Loucy (cell line): ENCODE data around the gene BCAP29.

ENCODE experiments used
- H2AFZ ChIP-seq: fragments of 200-600 bp; sonication (generic); 2 replicates; pipeline ENCODE4 v1.6.0; 2016; ENCODE audit warnings: antibody characterized with exemption, mild to moderate bottlenecking, low read length, moderate library complexity
- H3F3A ChIP-seq: fragments of 200-600 bp; 2 replicates; pipeline ENCODE4 v1.6.0; 2016; ENCODE audit warnings: antibody characterized with exemption, low read depth, mild to moderate bottlenecking
- H3K27me3 ChIP-seq: fragments of 200-600 bp; sonication (generic); 2 replicates; pipeline ENCODE4 v1.6.1; 2014; ENCODE audit warnings: low read length, mild to moderate bottlenecking; ENCODE audit not compliant: insufficient read depth, poor library complexity, severe bottlenecking
- H3K36me3 ChIP-seq: fragments of 200-600 bp; sonication (generic); 2 replicates; pipeline ENCODE4 v1.6.1; 2016; ENCODE audit warnings: low read length; ENCODE audit not compliant: insufficient read depth
- H3K4me1 ChIP-seq: fragments of 200-600 bp; sonication (generic); 2 replicates; pipeline ENCODE4 v1.5.1; 2014; ENCODE audit warnings: low read length, mild to moderate bottlenecking; ENCODE audit not compliant: insufficient read depth, poor library complexity, severe bottlenecking
- H3K4me2 ChIP-seq: fragments of 200-600 bp; sonication (generic); 2 replicates; pipeline ENCODE4 v1.6.0; 2014; ENCODE audit warnings: antibody characterized with exemption, low read length, low read depth, mild to moderate bottlenecking; ENCODE audit not compliant: poor library complexity, severe bottlenecking
- H3K4me3 ChIP-seq: fragments of 200-600 bp; sonication (generic); 2 replicates; pipeline ENCODE4 v1.5.1; 2014; ENCODE audit warnings: low read length, mild to moderate bottlenecking, mixed read lengths; ENCODE audit not compliant: poor library complexity, severe bottlenecking
- H3K79me2 ChIP-seq: fragments of 200-600 bp; sonication (generic); 2 replicates; pipeline ENCODE4 v1.6.1; 2014; ENCODE audit warnings: low read length; ENCODE audit not compliant: insufficient read depth
- H3K9ac ChIP-seq: fragments of 200-600 bp; sonication (generic); 2 replicates; pipeline ENCODE4 v1.6.0; 2014; ENCODE audit warnings: mild to moderate bottlenecking, low read depth, low read length, moderate library complexity; ENCODE audit not compliant: poor library complexity, severe bottlenecking
- H3K9me2 ChIP-seq: fragments of 200-600 bp; sonication (generic); replicated peaks from 2 replicates; pipeline ENCODE4 v1.6.1; 2016; ENCODE audit warnings: low read depth, low read length, mixed read lengths
- H3K9me3 ChIP-seq: fragments of 200-600 bp; sonication (generic); 2 replicates; pipeline ENCODE4 v1.6.1; 2014; ENCODE audit warnings: mild to moderate bottlenecking, antibody characterized with exemption, low read length, low read depth; ENCODE audit not compliant: insufficient read depth
- H4K20me1 ChIP-seq: fragments of 200-600 bp; sonication (generic); 2 replicates; pipeline ENCODE4 v1.6.0; 2014; ENCODE audit warnings: antibody characterized with exemption, low read length, mild to moderate bottlenecking; ENCODE audit not compliant: insufficient read depth, poor library complexity, severe bottlenecking
- CTCF ChIP-seq: fragments of 200-600 bp; sonication (generic); conservative IDR thresholded peaks from 2 replicates; pipeline ENCODE4 v1.5.1; 2014; ENCODE audit warnings: mild to moderate bottlenecking, antibody characterized with exemption, low read length
- EZH2phosphoT487 ChIP-seq: fragments of 200-600 bp; IDR thresholded peaks from 2 replicates; pipeline ENCODE4 v1.6.1; 2018; ENCODE audit warnings: antibody characterized with exemption, mild to moderate bottlenecking, moderate library complexity, borderline replicate concordance

BCAP29 gene

DNA sequence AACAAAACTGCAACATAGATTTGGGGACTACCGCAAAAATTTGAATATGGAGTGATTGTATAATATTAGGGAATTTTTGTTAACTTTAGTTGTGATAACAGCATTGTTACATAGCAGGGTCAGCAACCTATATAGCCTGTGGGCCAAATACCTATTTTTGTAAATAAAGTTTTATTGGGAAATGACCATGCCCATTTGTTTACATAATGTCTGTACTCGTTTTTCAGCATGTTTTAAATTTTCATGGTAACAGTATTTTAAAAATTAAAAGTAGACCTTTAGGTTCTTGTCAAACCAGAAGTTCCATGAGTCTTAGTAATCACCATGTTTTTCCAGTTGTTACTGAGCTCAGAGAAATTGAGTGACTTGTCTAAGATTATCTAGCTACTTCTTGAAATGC lies 4.7 kb downstream of the BCAP29 start:
- Histone ChIP-seq H3K36me3 (no peaks in the 10 kb centered on the region), H3K27me3 (no peaks in the 10 kb centered on the region), H3K4me3 (no peak overlapping the region), H3K9me2 (no peaks in the 10 kb centered on the region), H3K9ac (no peak overlapping the region), H4K20me1 (peaks cover 11% of the 10 kb centered on the region), H3K79me2 (peaks cover 21% of the 10 kb centered on the region), H3K4me1 (peaks cover 16% of the 10 kb centered on the region), H3F3A (no peaks in the 10 kb centered on the region), H2AFZ (no peak overlapping the region), H3K4me2 (peak overlapping the region; percentile 2), H3K9me3 (no peaks in the 10 kb centered on the region)
- TF ChIP-seq EZH2phosphoT487 (no peak), CTCF (no peak)

DNA sequence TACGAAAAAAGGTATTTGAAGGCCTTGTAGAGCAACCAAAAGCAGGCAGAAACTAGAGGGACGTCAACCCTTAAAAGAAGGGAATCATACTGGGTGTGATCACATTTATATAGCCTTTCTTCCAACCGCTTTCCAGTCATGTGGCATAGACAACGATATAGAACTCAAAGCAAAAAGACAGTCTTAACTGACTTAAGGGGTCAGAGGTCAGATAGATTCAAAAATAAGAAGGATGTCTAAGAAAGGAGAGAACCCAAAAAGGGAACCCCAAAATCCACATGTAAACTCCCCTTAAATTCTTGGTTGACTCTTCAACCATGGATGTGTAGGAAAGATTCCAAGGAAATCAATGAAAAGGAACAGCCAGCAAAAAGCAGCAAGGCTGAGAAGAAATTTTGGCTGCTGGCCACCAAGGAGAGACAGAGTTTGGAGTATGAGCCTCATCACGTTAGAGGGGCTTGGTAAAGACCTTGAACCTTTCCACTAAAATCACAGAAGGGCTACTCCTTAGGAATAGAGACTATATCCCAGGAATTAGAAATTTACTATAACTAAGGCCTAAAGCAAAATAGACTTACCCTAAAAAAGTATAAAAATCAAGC lies 8.6 kb downstream of the BCAP29 start:
- Histone ChIP-seq H3K4me2 (no peak overlapping the region), H4K20me1 (no peaks in the 10 kb centered on the region), H3K4me1 (no peaks in the 10 kb centered on the region), H2AFZ (no peak overlapping the region), H3K9ac (no peak overlapping the region), H3K79me2 (no peaks in the 10 kb centered on the region), H3K36me3 (no peaks in the 10 kb centered on the region), H3K9me2 (no peaks in the 10 kb centered on the region), H3K9me3 (no peaks in the 10 kb centered on the region), H3K27me3 (no peaks in the 10 kb centered on the region), H3K4me3 (no peak overlapping the region), H3F3A (no peaks in the 10 kb centered on the region)
- no peak for TF ChIP-seq EZH2phosphoT487
- no peak for TF ChIP-seq CTCF

GRCh38 chr7:107591421-107591820 lies 11.4 kb downstream of the BCAP29 start:
- Histone ChIP-seq H3K9me3 (no peaks in the 10 kb centered on the region), H3K27me3 (no peaks in the 10 kb centered on the region), H3K4me2 (no peak overlapping the region), H3F3A (no peaks in the 10 kb centered on the region), H4K20me1 (no peaks in the 10 kb centered on the region), H2AFZ (no peak overlapping the region), H3K9ac (no peak overlapping the region), H3K4me3 (no peak overlapping the region), H3K36me3 (peaks cover 13% of the 10 kb centered on the region; the same call in 1 of the 2 replicates), H3K9me2 (no peaks in the 10 kb centered on the region), H3K4me1 (no peaks in the 10 kb centered on the region), H3K79me2 (no peaks in the 10 kb centered on the region)
- TF ChIP-seq CTCF (no peak), EZH2phosphoT487 (no peak)
